Trophoblast cell (in vitro differentiated cells and primary cell): Measurements from ENCODE around the gene DCDC2B.
"Not testable (repeated sequence)": the region's sequence is repeated elsewhere in the genome, so short reads cannot be mapped to it uniquely, and the experiment has no call there.

Source experiments
- DNase-seq, 2 donors: peaks; one replicate each; pipeline ENCODE4 v3.0.0-alpha.2; 2016
- H2AFZ ChIP-seq: 2 replicates; pipeline ENCODE4 v1.6.1; 2013; ENCODE audit warnings: low read length, moderate library complexity, mild to moderate bottlenecking; ENCODE audit not compliant: insufficient read depth, poor library complexity
- H2AK5ac ChIP-seq: 2 replicates; pipeline ENCODE4 v1.6.1; 2013; ENCODE audit warnings: mild to moderate bottlenecking, low read length
- H2BK120ac ChIP-seq: 2 replicates; pipeline ENCODE4 v1.6.1; 2013; ENCODE audit warnings: low read length, mild to moderate bottlenecking, moderate library complexity; ENCODE audit not compliant: insufficient read depth, poor library complexity
- H2BK12ac ChIP-seq: 2 replicates; pipeline ENCODE4 v1.6.1; 2013; ENCODE audit warnings: mild to moderate bottlenecking, low read length, moderate library complexity
- H2BK5ac ChIP-seq: 2 replicates; pipeline ENCODE4 v1.6.1; 2013; ENCODE audit warnings: low read length, low read depth, moderate library complexity, mild to moderate bottlenecking; ENCODE audit not compliant: poor library complexity
- H3K14ac ChIP-seq: 2 replicates; pipeline ENCODE4 v1.6.1; 2013; ENCODE audit warnings: mild to moderate bottlenecking, low read length
- H3K18ac ChIP-seq: 2 replicates; pipeline ENCODE4 v1.6.1; 2013; ENCODE audit warnings: mild to moderate bottlenecking, low read length
- H3K23ac ChIP-seq: 2 replicates; pipeline ENCODE4 v1.6.1; 2013; ENCODE audit warnings: low read length
- H3K27ac ChIP-seq: 2 replicates; pipeline ENCODE4 v1.5.1; 2013; ENCODE audit warnings: low read depth, mild to moderate bottlenecking, inconsistent platforms, low read length, moderate library complexity
- H3K27me3 ChIP-seq: 2 replicates; pipeline ENCODE4 v1.6.1; 2013; ENCODE audit warnings: inconsistent platforms, mild to moderate bottlenecking, low read length, moderate library complexity; ENCODE audit not compliant: insufficient read depth
- H3K36me3 ChIP-seq, 2 experiments: 1 replicate in 1 of 2; 2 replicates in 1 of 2; pipeline ENCODE4 v1.6.1; 2013; ENCODE audit warnings: low read length in 2 of 2, mild to moderate bottlenecking in 2 of 2, moderate library complexity in 1 of 2; ENCODE audit not compliant: insufficient read depth in 2 of 2, control insufficient read depth in 1 of 2
- H3K4ac ChIP-seq: 2 replicates; pipeline ENCODE4 v1.6.1; 2013; ENCODE audit warnings: low read depth, mild to moderate bottlenecking, low read length, moderate library complexity
- H3K4me1 ChIP-seq, 2 experiments: 1 replicate in 1 of 2; 2 replicates in 1 of 2; pipeline ENCODE4 v1.6.1; 2013; ENCODE audit warnings: low read length in 2 of 2, mild to moderate bottlenecking in 2 of 2, moderate library complexity in 1 of 2; ENCODE audit not compliant: insufficient read depth in 2 of 2, control insufficient read depth in 1 of 2
- H3K4me2 ChIP-seq: 2 replicates; pipeline ENCODE4 v1.6.1; 2013; ENCODE audit warnings: inconsistent platforms, mild to moderate bottlenecking, low read length, moderate library complexity
- H3K4me3 ChIP-seq: 2 replicates; pipeline ENCODE4 v1.5.1; 2013; ENCODE audit warnings: mild to moderate bottlenecking, low read depth, low read length, inconsistent platforms
- H3K79me1 ChIP-seq: one replicate; pipeline ENCODE4 v1.6.1; 2013; ENCODE audit warnings: low read length
- H3K79me2 ChIP-seq: 2 replicates; pipeline ENCODE4 v1.6.1; 2013; ENCODE audit warnings: low read length, mild to moderate bottlenecking; ENCODE audit not compliant: control insufficient read depth, insufficient read depth, poor library complexity
- H3K9ac ChIP-seq: 2 replicates; pipeline ENCODE4 v1.6.1; 2013; ENCODE audit warnings: mild to moderate bottlenecking, low read length
- H3K9me3 ChIP-seq: 2 replicates; pipeline ENCODE4 v1.6.1; 2013; ENCODE audit warnings: low read depth, mild to moderate bottlenecking, control low read depth, inconsistent platforms, low read length; ENCODE audit not compliant: insufficient read depth
- H4K12ac ChIP-seq: 2 replicates; pipeline ENCODE4 v1.6.1; 2013; ENCODE audit warnings: low read depth, mild to moderate bottlenecking, low read length, moderate library complexity
- H4K8ac ChIP-seq: 2 replicates; pipeline ENCODE4 v1.6.1; 2013; ENCODE audit warnings: low read depth, mild to moderate bottlenecking, low read length, moderate library complexity
- H4K91ac ChIP-seq: one replicate; pipeline ENCODE4 v1.6.1; 2013; ENCODE audit warnings: low read depth, mild to moderate bottlenecking, low read length, moderate library complexity
- WGBS: extraction: QIAGEN DNeasy Blood & Tissue Kit; methylation state at CpG from one replicate; pipeline ENCODE4 v1.1.7; 2013; ENCODE audit warnings: missing lambda C conversion rate; ENCODE audit not compliant: insufficient read length, insufficient coverage; ENCODE audit errors: extremely low coverage; 5-methylcytosine and 5-hydroxymethylcytosine counted together

Gene DCDC2B

GRCh38 chr1:32263236-32263593, 54.3 kb downstream of the DCDC2B start:
- not testable (repeated sequence) for H2BK5ac ChIP-seq, H2AFZ ChIP-seq, H3K4ac ChIP-seq, H3K27me3 ChIP-seq, H4K91ac ChIP-seq, H2BK120ac ChIP-seq, H3K79me2 ChIP-seq, H2AK5ac ChIP-seq, H3K4me3 ChIP-seq, H4K8ac ChIP-seq, H3K79me1 ChIP-seq, H4K12ac ChIP-seq, H3K27ac ChIP-seq, H3K9me3 ChIP-seq, H2BK12ac ChIP-seq, H3K4me2 ChIP-seq, H3K14ac ChIP-seq, H3K23ac ChIP-seq, H3K9ac ChIP-seq, DNase-seq, H3K36me3 ChIP-seq, H3K4me1 ChIP-seq, H3K18ac ChIP-seq
- WGBS, result no CpG with 5 or more reads among the region's 4 CpGs

- no peak overlapping the region for H4K12ac ChIP-seq
- H3K36me3 ChIP-seq, result no peaks in the 10 kb centered on the region
These were observed 54.9 kb downstream of the DCDC2B start for GRCh38 chr1:32263744-32264143.

More at GRCh38 chr1:32263744-32264143, 54.9 kb downstream of the DCDC2B start:
- Histone ChIP-seq H3K14ac (no peak overlapping the region), H3K18ac (no peak overlapping the region), H2AFZ (no peak overlapping the region), H3K79me2 (no peaks in the 10 kb centered on the region), H3K4me3 (no peak overlapping the region), H3K27me3 (no peaks in the 10 kb centered on the region), H3K4me2 (no peak overlapping the region), H4K91ac (no peak overlapping the region), H3K4ac (no peak overlapping the region), H3K4me1 (peaks cover 0 to 3% of the 10 kb centered on the region in 2 experiments), H2AK5ac (no peak overlapping the region), H3K79me1 (no peaks in the 10 kb centered on the region), H3K9me3 (no peaks in the 10 kb centered on the region), H4K8ac (no peak overlapping the region), H2BK12ac (no peak overlapping the region), H3K23ac (no peak overlapping the region), H3K9ac (no peak overlapping the region), H2BK120ac (no peak overlapping the region), H3K27ac (no peak overlapping the region), H2BK5ac (no peak overlapping the region)
- no CpG with 5 or more reads among the region's 4 CpGs for WGBS
- no peak for DNase-seq
